RWPE2 (cell line): ENCODE data around the gene MCCC2.

ENCODE experiments used
- ATAC-seq: fragments of 200-7000 bp; cut with Tn5 transposase; 3 replicates; pipeline ENCODE4 v1.9.1; 2021; ENCODE audit warnings: low read depth
- DNase-seq: peaks from one replicate; pipeline ENCODE4 v3.0.0-alpha.2; 2020; ENCODE audit warnings: low spot score
- H3K27ac ChIP-seq: fragments of 450-650 bp; 2 replicates; pipeline ENCODE4 v1.5.1; 2017; ENCODE audit warnings: mild to moderate bottlenecking; ENCODE audit not compliant: poor library complexity, severe bottlenecking
- H3K27me3 ChIP-seq: fragments of 250-450 bp; sonication (Bioruptor Pico); 2 replicates; pipeline ENCODE4 v1.5.1; 2021; ENCODE audit warnings: mild to moderate bottlenecking, moderate library complexity; ENCODE audit not compliant: insufficient read depth, poor library complexity, severe bottlenecking
- H3K36me3 ChIP-seq: fragments of 250-450 bp; sonication (Bioruptor Pico); 2 replicates; pipeline ENCODE4 v1.5.1; 2020; ENCODE audit warnings: low read depth, mild to moderate bottlenecking, moderate library complexity
- H3K4me1 ChIP-seq: fragments of 250-450 bp; sonication (Bioruptor Pico); 2 replicates; pipeline ENCODE4 v1.5.1; 2021; ENCODE audit warnings: mild to moderate bottlenecking, moderate library complexity; ENCODE audit not compliant: insufficient read depth, poor library complexity, severe bottlenecking
- H3K4me3 ChIP-seq: fragments of 250-450 bp; sonication (Bioruptor Pico); 2 replicates; pipeline ENCODE4 v1.5.1; 2021; ENCODE audit warnings: mild to moderate bottlenecking, moderate library complexity; ENCODE audit not compliant: severe bottlenecking
- H3K9me3 ChIP-seq: fragments of 250-450 bp; sonication (Bioruptor Pico); 2 replicates; pipeline ENCODE4 v1.5.1; 2021; ENCODE audit warnings: mild to moderate bottlenecking, moderate library complexity; ENCODE audit not compliant: severe bottlenecking
- TF ChIP-seq, protein P1 (sequence below): fragments of 450-650 bp; IDR thresholded peaks from one replicate; pipeline ENCODE4 v1.5.1; 2017; ENCODE audit warnings: mild to moderate bottlenecking, moderate library complexity; ENCODE audit not compliant: poor library complexity, severe bottlenecking

MCCC2 gene

DNA sequence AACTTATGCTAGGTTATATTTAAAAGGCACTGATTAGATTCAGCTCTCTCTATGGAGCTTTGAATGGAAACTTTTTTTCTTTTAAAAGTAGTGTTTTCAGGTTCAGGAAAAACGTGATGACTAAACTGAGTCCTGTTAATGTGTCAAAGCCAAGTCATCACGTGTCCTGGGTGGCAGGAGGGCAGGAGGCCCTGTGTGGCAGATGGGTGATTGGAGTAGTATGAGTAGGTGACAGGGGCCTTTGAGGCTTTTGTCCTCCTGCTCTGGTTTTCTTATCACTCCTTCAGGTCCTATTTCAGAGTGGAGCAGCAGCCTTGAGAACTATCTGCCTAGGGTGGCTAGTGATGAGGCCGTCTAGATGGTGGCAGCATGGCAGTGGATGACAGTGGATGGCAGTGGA lies 114.3 kb downstream of the MCCC2 start:
- H3K27ac ChIP-seq = no peak overlapping the region
- no peaks in the 10 kb centered on the region for H3K4me1 ChIP-seq
- TF ChIP-seq, protein P1, sequence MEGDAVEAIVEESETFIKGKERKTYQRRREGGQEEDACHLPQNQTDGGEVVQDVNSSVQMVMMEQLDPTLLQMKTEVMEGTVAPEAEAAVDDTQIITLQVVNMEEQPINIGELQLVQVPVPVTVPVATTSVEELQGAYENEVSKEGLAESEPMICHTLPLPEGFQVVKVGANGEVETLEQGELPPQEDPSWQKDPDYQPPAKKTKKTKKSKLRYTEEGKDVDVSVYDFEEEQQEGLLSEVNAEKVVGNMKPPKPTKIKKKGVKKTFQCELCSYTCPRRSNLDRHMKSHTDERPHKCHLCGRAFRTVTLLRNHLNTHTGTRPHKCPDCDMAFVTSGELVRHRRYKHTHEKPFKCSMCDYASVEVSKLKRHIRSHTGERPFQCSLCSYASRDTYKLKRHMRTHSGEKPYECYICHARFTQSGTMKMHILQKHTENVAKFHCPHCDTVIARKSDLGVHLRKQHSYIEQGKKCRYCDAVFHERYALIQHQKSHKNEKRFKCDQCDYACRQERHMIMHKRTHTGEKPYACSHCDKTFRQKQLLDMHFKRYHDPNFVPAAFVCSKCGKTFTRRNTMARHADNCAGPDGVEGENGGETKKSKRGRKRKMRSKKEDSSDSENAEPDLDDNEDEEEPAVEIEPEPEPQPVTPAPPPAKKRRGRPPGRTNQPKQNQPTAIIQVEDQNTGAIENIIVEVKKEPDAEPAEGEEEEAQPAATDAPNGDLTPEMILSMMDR = no peak
- ATAC-seq = no peak
- peaks cover 5% of the 10 kb centered on the region for H3K27me3 ChIP-seq
- no peaks in the 10 kb centered on the region for H3K9me3 ChIP-seq
- H3K36me3 ChIP-seq = no peaks in the 10 kb centered on the region
- no peak for DNase-seq
- no peak overlapping the region for H3K4me3 ChIP-seq

GRCh38 chr5:71703941-71704340 lies 116.8 kb downstream of the MCCC2 start:
- Histone ChIP-seq H3K27ac (no peak overlapping the region), H3K27me3 (peaks cover 6% of the 10 kb centered on the region), H3K4me1 (no peaks in the 10 kb centered on the region), H3K36me3 (no peaks in the 10 kb centered on the region), H3K4me3 (no peak overlapping the region), H3K9me3 (no peaks in the 10 kb centered on the region)
- DNase-seq (no peak), ATAC-seq (no peak)
- TF ChIP-seq, protein P1 = no peak

DNA sequence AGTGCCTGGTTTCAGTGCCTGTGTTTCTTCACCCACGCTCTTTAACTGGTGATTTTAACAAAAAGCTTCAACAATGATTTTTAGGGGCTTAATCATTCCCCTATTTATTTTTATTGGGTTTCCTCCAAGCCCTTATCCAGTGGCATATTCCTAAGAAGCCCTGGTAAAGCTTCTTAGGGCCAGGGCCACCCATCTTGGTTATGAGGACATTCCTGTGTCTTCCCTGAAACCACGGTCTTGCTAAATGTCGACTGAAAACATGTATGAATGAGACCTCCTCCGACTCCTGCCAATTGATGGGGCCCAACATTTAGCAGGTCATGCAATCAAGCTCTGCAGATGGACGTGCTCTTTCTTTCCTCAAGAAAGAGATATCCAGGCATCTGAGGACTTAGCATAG lies 118.3 kb downstream of the MCCC2 start:
- Histone ChIP-seq H3K27me3 (peaks cover 9% of the 10 kb centered on the region), H3K4me1 (no peaks in the 10 kb centered on the region), H3K4me3 (no peak overlapping the region), H3K9me3 (no peaks in the 10 kb centered on the region), H3K36me3 (no peaks in the 10 kb centered on the region), H3K27ac (no peak overlapping the region)
- ATAC-seq = no peak
- DNase-seq = no peak
- TF ChIP-seq, protein P1 = no peak

GRCh38 chr5:71706906-71707305 lies 119.8 kb downstream of the MCCC2 start:
- ATAC-seq (no peak), DNase-seq (no peak)
- no peak overlapping the region for H3K4me3 ChIP-seq
- no peaks in the 10 kb centered on the region for H3K36me3 ChIP-seq
- TF ChIP-seq, protein P1 = no peak
- H3K9me3 ChIP-seq = no peaks in the 10 kb centered on the region
- no peak overlapping the region for H3K27ac ChIP-seq
- H3K27me3 ChIP-seq = peaks cover 9% of the 10 kb centered on the region
- H3K4me1 ChIP-seq = no peaks in the 10 kb centered on the region
